K562 (cell line): ENCODE results near the gene PCK2. TPM values are rescaled to one million over a fixed set of nuclear protein-coding genes. Genes with fewer than 3 reads are reported as not detected.

Experiments
- ATAC-seq: fragments of 200-7000 bp; cut with Tn5 transposase; 3 replicates; pipeline ENCODE4 v1.9.1; 2020; ENCODE audit warnings: moderate library complexity
- BruUV-seq: library from RNA; stranded (reverse); fragments of 400-500 nt; replicated peaks from 2 replicates; lab custom pipeline; 2021; lab: Mats Ljungman, UMichigan
- CTCF ChIA-PET: fragments of 300-600 bp; formaldehyde crosslinking; extraction: SDS; loops from one replicate; lab custom pipeline; 2021; ENCODE audit warnings: low intra/inter-chr PET ratio; lab: Yijun Ruan, JAX
- POLR2A ChIA-PET: fragments of 300-600, 350-650 bp; sonication (Branson Sonifier 250); formaldehyde crosslinking; extraction: SDS; loops from one replicate; lab custom pipeline; 2021; ENCODE audit warnings: antibody characterized with exemption, inconsistent platforms; lab: Yijun Ruan, JAX
- DNase-seq, 4 experiments: peaks; one replicate each; pipeline versions ENCODE4 v3.0.0 to v3.0.0-alpha.2; 2011 to 2018; ENCODE audit warnings: low spot score in 3 of 4, mixed read lengths in 3 of 4; ENCODE audit errors: extremely low read depth in 1 of 4
- FAIRE-seq: peaks from 2 replicates; lab custom pipeline; 2011; peaks lifted over from hg19 to GRCh38; lab: Jason Lieb, UNC
- H2AFZ ChIP-seq: 2 replicates; pipeline ENCODE4 v1.6.0; 2011; ENCODE audit warnings: low read depth, low read length, control low read depth, inconsistent platforms
- H3K27ac ChIP-seq: fragments of 200-600 bp; 3 replicates; pipeline ENCODE4 v1.8.0; 2011; ENCODE audit warnings: low read depth, mild to moderate bottlenecking, control low read depth, inconsistent platforms, low read length, moderate library complexity, mixed read lengths; ENCODE audit errors: extremely low read depth
- H3K27me3 ChIP-seq, 2 experiments: fragments of 300-600 bp in 1 of 2; 2 replicates in 1 of 2; 3 replicates in 1 of 2; pipeline versions ENCODE4 v1.6.0 to v1.8.0; 2011; ENCODE audit warnings: inconsistent platforms in 2 of 2, low read length in 2 of 2, mild to moderate bottlenecking in 1 of 2, mixed read lengths in 1 of 2, moderate library complexity in 1 of 2; ENCODE audit not compliant: control insufficient read depth in 2 of 2, insufficient read depth in 2 of 2
- H3K36me3 ChIP-seq: fragments of 300-600 bp; 3 replicates; pipeline ENCODE4 v1.8.0; 2011; ENCODE audit warnings: mild to moderate bottlenecking, low read length, inconsistent platforms; ENCODE audit not compliant: control insufficient read depth, insufficient read depth
- H3K4me1 ChIP-seq, 2 experiments: fragments of 200-600 bp in 1 of 2; replicated peaks in 1 of 2; 2 replicates in 1 of 2; 3 replicates in 1 of 2; pipeline versions ENCODE4 v1.5.1 to v1.8.0; 2011; ENCODE audit warnings: inconsistent platforms in 2 of 2, low read length in 2 of 2, mild to moderate bottlenecking in 1 of 2, mixed read lengths in 1 of 2, moderate library complexity in 1 of 2; ENCODE audit not compliant: control insufficient read depth in 2 of 2, insufficient read depth in 2 of 2
- H3K4me2 ChIP-seq: 2 replicates; pipeline ENCODE4 v1.6.1; 2011; ENCODE audit warnings: low read length, control low read depth, inconsistent platforms, mixed read lengths; ENCODE audit not compliant: insufficient read depth
- H3K4me3 ChIP-seq: fragments of 200-600 bp; sonication (generic), shearing (Covaris generic); 2 replicates; pipeline ENCODE4 v1.5.1; 2016; ENCODE audit warnings: control low read depth, inconsistent platforms
- H3K79me2 ChIP-seq: fragments of 200-600 bp; 3 replicates; pipeline ENCODE4 v1.8.0; 2011; ENCODE audit warnings: low read length, inconsistent platforms; ENCODE audit not compliant: control insufficient read depth, insufficient read depth
- H3K9ac ChIP-seq, 2 experiments: 2 replicates each; pipeline versions ENCODE4 v1.6.0 to v1.6.1; 2011; ENCODE audit warnings: low read depth in 2 of 2, low read length in 2 of 2, control low read depth in 1 of 2, inconsistent platforms in 1 of 2, mild to moderate bottlenecking in 1 of 2, mixed read lengths in 1 of 2; ENCODE audit not compliant: insufficient read depth in 1 of 2
- H3K9me1 ChIP-seq: one replicate; pipeline ENCODE4 v1.6.0; 2011; ENCODE audit warnings: inconsistent platforms, mild to moderate bottlenecking, low read length, moderate library complexity; ENCODE audit not compliant: control insufficient read depth, insufficient read depth
- H3K9me3 ChIP-seq: replicated peaks from 2 replicates; pipeline ENCODE4 v1.5.1; 2011; ENCODE audit warnings: low read depth, low read length, inconsistent platforms; ENCODE audit not compliant: control insufficient read depth, insufficient read depth
- H4K20me1 ChIP-seq: replicated peaks from 2 replicates; pipeline ENCODE4 v1.6.1; 2011; ENCODE audit warnings: low read length, inconsistent platforms, mixed read lengths; ENCODE audit not compliant: control insufficient read depth, insufficient read depth
- ASH1L ChIP-seq: fragments of 450-650 bp; IDR thresholded peaks from 2 replicates; pipeline ENCODE4 v1.6.1; 2018; ENCODE audit warnings: borderline replicate concordance, mild to moderate bottlenecking, low read depth; ENCODE audit not compliant: partially characterized antibody
- BRD9 ChIP-seq: fragments of 450-650 bp; IDR thresholded peaks from 2 replicates; pipeline ENCODE4 v1.6.1; 2018; ENCODE audit warnings: low read depth; ENCODE audit not compliant: partially characterized antibody
- BRF1 ChIP-seq: IDR thresholded peaks from 3 replicates; pipeline ENCODE4 v1.6.1; 2011; ENCODE audit warnings: borderline replicate concordance, mild to moderate bottlenecking; ENCODE audit not compliant: insufficient read length; ENCODE audit errors: extremely low read depth
- FOXM1 ChIP-seq, 2 experiments: fragments of 450-650 bp in 1 of 2; sonication (generic) in 1 of 2; formaldehyde crosslinking in 1 of 2; IDR thresholded peaks; 2 replicates each; pipeline versions ENCODE4 v1.6.1 to v1.9.0; 2017 to 2022; ENCODE audit warnings: low read depth in 2 of 2, mild to moderate bottlenecking in 2 of 2, missing genetic modification reagents in 1 of 2, moderate library complexity in 1 of 2
- ILF3 ChIP-seq: fragments of 450-650 bp; IDR thresholded peaks from 2 replicates; pipeline ENCODE4 v1.6.1; 2018; ENCODE audit warnings: antibody characterized with exemption, mild to moderate bottlenecking, moderate library complexity, borderline replicate concordance
- KDM4B ChIP-seq, 2 experiments: fragments of 450-650 bp in 1 of 2; sonication (generic) in 1 of 2; IDR thresholded peaks; 2 replicates each; pipeline ENCODE4 v1.6.1; 2016 to 2017; ENCODE audit warnings: borderline replicate concordance in 2 of 2, antibody characterized with exemption in 1 of 2, low read depth in 1 of 2, mild to moderate bottlenecking in 1 of 2
- RBBP5 ChIP-seq: fragments of 200-600 bp; sonication (generic); IDR thresholded peaks from 2 replicates; pipeline ENCODE4 v1.6.1; 2012; ENCODE audit warnings: borderline replicate concordance, mild to moderate bottlenecking, low read length, control low read depth, inconsistent platforms; ENCODE audit not compliant: insufficient read depth, poor library complexity, severe bottlenecking
- RBM15 ChIP-seq: fragments of 200-400 bp; formaldehyde crosslinking; IDR thresholded peaks from 2 replicates; pipeline ENCODE4 v1.6.1; 2018; ENCODE audit warnings: mild to moderate bottlenecking, low read length, moderate library complexity; ENCODE audit not compliant: insufficient read depth
- SLC30A9 ChIP-seq: fragments of 250-450 bp; sonication (Bioruptor Pico); IDR thresholded peaks from 2 replicates; pipeline ENCODE4 v1.8.0; 2022; ENCODE audit warnings: mild to moderate bottlenecking, moderate library complexity
- STAT5A ChIP-seq: IDR thresholded peaks from 2 replicates; pipeline ENCODE4 v1.6.1; 2012; ENCODE audit warnings: low read length, inconsistent platforms, borderline replicate concordance
- YBX1 ChIP-seq: fragments of 450-650 bp; IDR thresholded peaks from 2 replicates; pipeline ENCODE4 v1.7.1; 2016; ENCODE audit warnings: mild to moderate bottlenecking
- ZNF184 ChIP-seq: sonication (generic); formaldehyde crosslinking; IDR thresholded peaks from 2 replicates; pipeline ENCODE4 v1.5.0; 2020; ENCODE audit warnings: missing genetic modification reagents
- WGBS: fragments of 100-300 bp; shearing (Covaris generic); methylation state at CpG from one replicate; pipeline ENCODE4 v1.1.6; 2016; ENCODE audit warnings: low coverage, mixed read lengths; ENCODE audit not compliant: insufficient coverage; ENCODE audit errors: missing lambda C conversion rate; 5-methylcytosine and 5-hydroxymethylcytosine counted together
- in situ Hi-C: fragments of 300-500 bp; cut with MboI; formaldehyde crosslinking; loops from 4 replicates; pipeline ENCODE4 v1.15.0; 2018; ENCODE audit warnings: inconsistent platforms, mixed read lengths
- intact Hi-C: fragments of 100-400 bp; cut with micrococcal nuclease; formaldehyde crosslinking; loops from 2 replicates; pipeline ENCODE4 v1.14.2; 2022
- polyA plus RNA-seq, 8 experiments: library from polyadenylated mRNA; depleted of rRNA in 4 of 8; stranded (reverse) in 5 of 8; unstranded in 3 of 8; fragments of >200 nt; fragmentation: Nextera tagmentation in 2 of 8; fragmentation: Illumina TruSeq in 1 of 8; extraction: Ambion mirVana in 2 of 8; extraction: Trizol in 1 of 8; gene quantifications; 2 replicates each; pipeline versions ENCODE4 v1.2.1 to v1.2.3, GENCODE V29; 2011 to 2014; ENCODE audit warnings: inconsistent platforms in 1 of 8, missing spikeins in 1 of 8
- total RNA-seq, 7 experiments: library from RNA; depleted of rRNA in 6 of 7; stranded (reverse); fragments of >200 nt in 6 of 7; fragmentation: Illumina TruSeq in 2 of 7; extraction: Trizol in 2 of 7; gene quantifications; 2 replicates each; pipeline versions ENCODE4 v1.2.1 to v1.2.3, GENCODE V29; 2011 to 2021; ENCODE audit warnings: low replicate concordance in 1 of 7
- TF ChIP-seq, protein P1 (sequence below): fragments of 250-450 bp; sonication (Bioruptor Pico); IDR thresholded peaks from 2 replicates; pipeline ENCODE4 v1.4.0; 2020; ENCODE audit warnings: borderline replicate concordance
- TF ChIP-seq, protein P2 (sequence below): fragments of 450-650 bp; formaldehyde crosslinking; IDR thresholded peaks from 2 replicates; pipeline ENCODE4 v1.4.0; 2020; ENCODE audit warnings: mild to moderate bottlenecking

PCK2 gene
- total and polyA plus RNA-seq, 9 of the 15 experiments (the other 6 are each of a cell fraction or from before 2014, with no cell fraction given): 3.3 to 60.9 (median 30.4) TPM

DNA sequence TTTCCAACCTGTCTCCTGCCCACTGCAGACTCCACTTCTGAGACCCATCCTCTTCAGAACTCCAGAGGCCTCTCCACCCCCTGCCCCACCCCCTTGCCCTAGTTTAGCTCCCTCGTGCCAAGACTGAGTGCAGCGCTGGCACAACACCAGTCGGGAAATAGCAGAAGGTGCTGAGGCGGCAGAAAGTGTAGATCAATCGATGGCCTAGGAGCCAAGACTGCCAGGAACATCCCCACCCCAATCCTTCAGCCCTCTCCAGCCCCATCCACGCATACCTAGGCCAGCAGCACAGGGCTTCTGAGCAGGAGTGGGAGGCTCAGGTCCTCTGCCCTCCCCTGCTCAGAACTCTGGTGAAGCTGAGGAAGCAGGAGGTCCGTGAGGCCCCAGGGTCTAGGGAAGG, 21.7 kb upstream of the PCK2 start:
- Histone ChIP-seq H3K79me2 (no peaks in the 10 kb centered on the region), H2AFZ (no peak overlapping the region), H3K9me1 (no peaks in the 10 kb centered on the region), H3K4me3 (no peak overlapping the region), H3K9ac (0 out of 4 replicates have a peak overlapping the region, but pooled peaks of 1 of the 2 experiments have one; percentile 35), H3K27ac (no peak overlapping the region), H4K20me1 (no peaks in the 10 kb centered on the region), H3K4me2 (no peak overlapping the region), H3K27me3 (peaks cover 0 to 44% of the 10 kb centered on the region in 2 experiments; a peak in 3 of 5 replicates), H3K4me1 (peaks cover 0 to 12% of the 10 kb centered on the region in 2 experiments; a peak in 2 of 5 replicates), H3K9me3 (no peaks in the 10 kb centered on the region), H3K36me3 (no peaks in the 10 kb centered on the region)
- 3% methylated on average over 5 of the region's 7 CpGs for WGBS
- no peak for DNase-seq
- TF ChIP-seq KDM4B (IDR thresholded peaks at IDR 0.05; ENCODE audit: borderline replicate concordance in 2 of 2, low read depth in 1 of 2) (no peak), BRF1 (no peak), ASH1L (no peak), ZNF184 (CRISPR knock-in tag) (no peak), BRD9 (no peak), SLC30A9 (CRISPR knock-in tag) (no peak), RBM15 (no peak), YBX1 (no peak), ILF3 (no peak), FOXM1 (IDR thresholded peaks at IDR 0.05; ENCODE audit: low read depth) (no peak), FOXM1 (CRISPR knock-in tag; IDR thresholded peaks at IDR 0.05; ENCODE audit: low read depth) (no peak), RBBP5 (no peak), STAT5A (no peak)
- TF ChIP-seq, protein P1, sequence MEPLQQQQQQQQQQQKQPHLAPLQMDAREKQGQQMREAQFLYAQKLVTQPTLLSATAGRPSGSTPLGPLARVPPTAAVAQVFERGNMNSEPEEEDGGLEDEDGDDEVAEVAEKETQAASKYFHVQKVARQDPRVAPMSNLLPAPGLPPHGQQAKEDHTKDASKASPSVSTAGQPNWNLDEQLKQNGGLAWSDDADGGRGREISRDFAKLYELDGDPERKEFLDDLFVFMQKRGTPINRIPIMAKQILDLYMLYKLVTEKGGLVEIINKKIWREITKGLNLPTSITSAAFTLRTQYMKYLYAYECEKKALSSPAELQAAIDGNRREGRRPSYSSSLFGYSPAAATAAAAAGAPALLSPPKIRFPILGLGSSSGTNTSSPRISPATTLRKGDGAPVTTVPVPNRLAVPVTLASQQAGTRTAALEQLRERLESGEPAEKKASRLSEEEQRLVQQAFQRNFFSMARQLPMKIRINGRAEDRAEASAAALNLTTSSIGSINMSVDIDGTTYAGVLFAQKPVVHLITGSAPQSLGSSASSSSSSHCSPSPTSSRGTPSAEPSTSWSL (CRISPR knock-in tag): no peak
- TF ChIP-seq, protein P2, sequence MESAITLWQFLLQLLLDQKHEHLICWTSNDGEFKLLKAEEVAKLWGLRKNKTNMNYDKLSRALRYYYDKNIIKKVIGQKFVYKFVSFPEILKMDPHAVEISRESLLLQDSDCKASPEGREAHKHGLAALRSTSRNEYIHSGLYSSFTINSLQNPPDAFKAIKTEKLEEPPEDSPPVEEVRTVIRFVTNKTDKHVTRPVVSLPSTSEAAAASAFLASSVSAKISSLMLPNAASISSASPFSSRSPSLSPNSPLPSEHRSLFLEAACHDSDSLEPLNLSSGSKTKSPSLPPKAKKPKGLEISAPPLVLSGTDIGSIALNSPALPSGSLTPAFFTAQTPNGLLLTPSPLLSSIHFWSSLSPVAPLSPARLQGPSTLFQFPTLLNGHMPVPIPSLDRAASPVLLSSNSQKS (CRISPR knock-in tag): no peak
- FAIRE-seq: no peak
- CTCF ChIA-PET: no interaction called here
- ATAC-seq: no peak
- in situ Hi-C loops: no loop called here
- POLR2A ChIA-PET: no interaction called here
- intact Hi-C loops: no loop called here
- no TSS peak for BruUV-seq
